GM21423 (cell line): ENCODE data around the gene SAGE1.
"Not testable (repeated sequence)": the region's sequence is repeated elsewhere in the genome, so short reads cannot be mapped to it uniquely, and the experiment has no call there.

ENCODE experiments used
- ATAC-seq: cut with Tn5 transposase; IDR thresholded peaks from one replicate; pipeline ENCODE4 v1.9.1; 2021; ENCODE audit warnings: mild to moderate bottlenecking, moderate library complexity; ENCODE audit not compliant: unreplicated experiment

SAGE1 gene

DNA sequence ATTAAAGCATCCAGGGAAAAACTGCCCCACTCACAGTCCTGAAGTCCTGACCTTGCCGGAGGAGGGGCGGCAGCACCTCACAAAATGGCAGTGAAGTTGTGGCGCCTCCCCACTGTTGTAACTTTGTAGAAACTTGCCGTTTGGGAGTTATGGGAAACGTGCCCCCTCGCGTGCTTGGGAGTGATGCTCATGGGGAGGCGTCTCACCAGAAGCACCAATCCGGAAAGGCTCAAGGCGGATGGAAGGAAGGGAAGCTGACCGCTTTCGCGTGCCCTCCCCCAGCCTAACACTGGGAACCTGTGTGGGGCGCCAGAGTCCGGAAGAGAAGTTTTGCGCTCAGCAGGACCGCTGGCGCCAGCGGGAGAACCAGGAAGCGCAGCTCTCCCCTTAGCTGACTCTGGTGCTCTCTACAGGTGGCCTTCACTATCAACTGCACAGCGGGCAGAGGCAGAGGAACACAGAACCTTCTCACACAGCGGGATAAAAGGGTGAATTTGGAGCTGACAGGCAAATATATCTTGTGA, at the start of gene SAGE1, which contains the start of gene CT45A10:
Gene SAGE1 (plus strand): TSS at position 423 of the 524 bp plus-strand sequence. CDS start 2,527 bp downstream, outside the sequence.
Gene CT45A10 (minus strand): TSS at position 151 of the 524 bp plus-strand sequence. CDS start 8,100 bp downstream, outside the sequence.
- no peak for ATAC-seq

GRCh38 chrX:135854438-135854837, 39.1 kb upstream of the SAGE1 start, which contains the start of gene CT45A8:
TSS of gene CT45A8 (minus strand) at chrX:135854538. CDS start at chrX:135850783, 3,755 bp downstream.
- ATAC-seq: not testable (repeated sequence)

DNA sequence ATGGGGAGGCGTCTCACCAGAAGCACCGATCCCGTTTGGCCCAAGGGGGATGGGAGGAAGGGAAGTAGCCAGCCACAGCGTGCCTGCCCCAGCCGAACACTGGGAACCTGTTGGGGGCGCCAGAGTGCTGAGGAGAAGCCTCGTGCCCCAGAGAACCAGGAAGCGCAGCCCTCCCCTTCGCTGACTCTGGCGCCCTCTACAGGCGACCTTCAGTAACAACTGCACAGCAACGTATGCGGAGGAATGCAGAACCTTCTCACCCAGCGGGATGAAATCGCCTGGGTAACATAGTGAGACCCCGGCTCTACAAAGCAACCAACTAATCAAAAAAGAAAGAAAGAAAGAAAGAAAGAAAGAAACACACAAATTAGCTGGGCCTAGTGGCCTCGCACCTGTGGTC, 21.8 kb upstream of the SAGE1 start, which contains the start of gene CT45A9:
Gene CT45A9 (minus strand): TSS at position 101 of the 400 bp plus-strand sequence. CDS start 3,751 bp downstream, outside the sequence.
- not testable (repeated sequence) for ATAC-seq

DNA sequence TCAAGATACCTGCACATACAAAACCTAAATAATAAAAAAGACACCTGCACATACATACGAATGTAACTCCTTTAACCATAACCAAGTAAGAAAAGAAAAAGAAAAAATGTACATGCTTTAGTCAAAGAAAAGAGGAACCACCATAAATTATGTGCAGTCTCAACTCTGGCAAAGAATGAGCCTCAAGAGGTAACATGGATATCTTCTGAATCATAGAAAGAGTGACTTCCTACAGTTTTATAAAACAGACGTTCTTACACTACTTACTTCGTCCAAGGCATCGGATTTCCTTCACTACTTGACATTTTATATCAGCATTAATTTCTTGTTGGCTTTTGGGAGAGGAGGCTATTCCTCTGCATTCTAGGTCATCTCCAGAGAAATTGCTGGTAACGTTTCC, 10.8 kb upstream of the SAGE1 start:
- ATAC-seq: not testable (repeated sequence)

- not testable (repeated sequence) for ATAC-seq
These were observed 5.3 kb upstream of the SAGE1 start for GRCh38 chrX:135888230-135888629.

DNA sequence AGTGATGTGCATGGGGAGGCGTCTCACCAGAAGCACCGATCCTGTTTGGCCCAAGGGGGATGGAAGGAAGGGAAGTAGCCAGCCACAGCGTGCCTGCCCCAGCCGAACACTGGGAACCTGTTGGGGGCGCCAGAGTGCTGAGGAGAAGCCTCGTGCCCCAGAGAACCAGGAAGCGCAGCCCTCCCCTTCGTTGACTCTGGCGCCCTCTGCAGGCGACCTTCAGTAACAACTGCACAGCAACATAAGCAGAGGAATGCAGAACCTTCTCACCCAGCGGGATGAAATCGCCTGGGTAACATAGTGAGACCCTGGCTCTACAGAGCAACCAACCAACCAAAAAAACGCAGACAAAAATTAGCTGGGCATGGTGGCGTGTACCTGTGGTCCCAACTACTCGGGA, 4.5 kb upstream of the SAGE1 start:
- ATAC-seq: not testable (repeated sequence)

DNA sequence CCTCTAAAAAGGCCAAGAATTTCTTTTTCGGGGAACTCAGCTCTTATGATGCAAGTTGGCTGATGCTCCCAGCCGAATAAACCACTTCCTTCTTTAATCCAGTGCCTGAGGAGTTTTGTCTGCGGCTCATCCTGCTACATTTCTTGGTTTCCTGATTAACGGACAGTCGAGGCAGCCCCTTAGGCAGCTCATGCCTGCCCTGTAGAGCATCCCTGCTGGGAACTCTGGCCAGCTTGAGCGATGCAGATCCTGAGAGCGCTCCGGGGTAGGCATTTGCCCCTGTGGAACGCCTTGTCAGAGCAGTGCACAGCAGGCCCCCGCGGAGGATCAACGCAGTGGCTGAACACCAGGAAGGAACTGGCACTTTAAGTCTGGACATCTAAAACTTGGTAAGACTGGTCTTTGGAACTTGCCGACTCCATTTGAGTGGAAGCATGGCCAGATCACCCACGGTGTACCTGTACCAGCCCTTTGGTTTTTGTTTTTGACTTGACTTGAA, 3.4 kb upstream of the SAGE1 start:
- no peak for ATAC-seq

GRCh38 chrX:135892781-135893180, 735 bp upstream of the SAGE1 start:
- ATAC-seq: no peak

DNA sequence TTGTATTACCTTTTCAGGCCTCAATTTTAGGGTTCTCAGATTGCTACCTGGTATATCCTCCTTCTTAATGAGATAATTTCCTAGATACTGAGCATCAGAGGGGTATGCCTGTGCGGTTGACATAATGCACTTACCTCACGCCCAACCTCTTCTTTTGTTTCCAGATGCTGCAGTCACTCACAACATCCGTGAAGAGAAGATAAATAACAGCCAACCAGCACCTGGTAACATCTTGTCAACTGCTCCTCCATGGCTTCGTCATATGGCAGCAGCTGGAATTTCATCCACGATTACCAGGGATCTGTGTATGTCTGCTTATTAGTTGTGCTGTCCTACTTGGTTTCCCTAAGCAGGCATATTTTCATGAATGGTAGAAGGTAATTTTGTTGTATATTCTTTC, 16.7 kb downstream of the SAGE1 start:
- ATAC-seq: no peak

DNA sequence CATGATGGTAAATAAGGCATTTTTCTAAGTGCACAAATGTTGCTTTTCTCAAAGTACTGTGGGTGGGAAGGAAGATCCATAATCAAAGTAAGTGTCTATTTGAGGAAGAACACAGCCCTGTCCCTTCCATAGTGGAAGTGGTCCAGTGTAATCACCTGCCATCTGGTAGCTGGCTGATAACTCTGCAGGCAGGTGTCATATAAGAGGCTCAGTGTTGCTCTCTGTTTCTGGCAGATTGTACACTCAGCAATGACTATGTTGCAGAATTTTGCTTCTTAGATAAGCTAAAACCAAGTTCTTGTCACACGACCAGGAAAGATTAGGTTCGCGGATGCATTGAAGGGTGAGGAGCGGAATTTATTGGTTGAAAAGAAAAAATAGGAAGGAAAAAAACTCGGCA, 20.9 kb downstream of the SAGE1 start:
- no peak for ATAC-seq

GRCh38 chrX:135920516-135920915, 27.0 kb downstream of the SAGE1 start:
- ATAC-seq: not testable (repeated sequence)

DNA sequence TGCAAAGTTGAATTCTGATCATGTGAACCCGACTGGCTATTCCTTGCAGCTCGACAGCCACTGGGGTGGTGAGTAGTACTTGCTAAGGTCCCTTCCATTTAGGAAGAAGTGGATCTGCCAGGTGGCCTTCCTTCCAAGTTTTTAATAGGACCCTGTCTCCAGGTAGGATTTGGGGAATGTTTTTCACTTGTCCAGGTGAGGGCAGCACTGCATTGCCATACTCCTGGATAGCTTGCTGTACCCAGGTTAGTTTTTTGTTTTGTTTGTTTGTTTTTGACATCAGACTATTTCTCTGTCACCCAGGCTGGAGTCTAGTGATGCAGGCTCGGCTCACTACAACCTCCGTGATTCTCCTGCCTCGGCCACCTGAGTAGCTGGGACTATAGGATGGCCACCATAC, 29.8 kb downstream of the SAGE1 start:
- ATAC-seq: no peak

DNA sequence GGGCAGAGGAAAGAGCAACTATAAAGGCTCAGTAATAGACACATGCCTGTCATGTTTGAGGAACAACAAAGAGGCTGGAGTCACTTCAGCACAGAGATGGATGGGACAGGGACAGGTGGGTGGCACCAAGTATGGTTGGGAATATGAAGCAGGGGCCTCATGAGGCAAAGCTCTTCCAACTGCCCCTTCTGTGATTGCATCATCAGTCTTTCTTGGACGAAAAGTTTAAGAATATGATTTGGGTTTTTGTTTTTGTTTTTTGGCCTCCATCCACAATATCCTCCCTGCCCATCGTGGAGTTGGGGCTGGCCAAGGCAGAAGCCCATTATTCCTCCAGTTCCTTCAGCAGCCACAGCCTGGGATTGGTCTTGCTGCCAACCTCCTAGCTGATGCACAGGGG, 34.4 kb downstream of the SAGE1 start:
- no peak for ATAC-seq

DNA sequence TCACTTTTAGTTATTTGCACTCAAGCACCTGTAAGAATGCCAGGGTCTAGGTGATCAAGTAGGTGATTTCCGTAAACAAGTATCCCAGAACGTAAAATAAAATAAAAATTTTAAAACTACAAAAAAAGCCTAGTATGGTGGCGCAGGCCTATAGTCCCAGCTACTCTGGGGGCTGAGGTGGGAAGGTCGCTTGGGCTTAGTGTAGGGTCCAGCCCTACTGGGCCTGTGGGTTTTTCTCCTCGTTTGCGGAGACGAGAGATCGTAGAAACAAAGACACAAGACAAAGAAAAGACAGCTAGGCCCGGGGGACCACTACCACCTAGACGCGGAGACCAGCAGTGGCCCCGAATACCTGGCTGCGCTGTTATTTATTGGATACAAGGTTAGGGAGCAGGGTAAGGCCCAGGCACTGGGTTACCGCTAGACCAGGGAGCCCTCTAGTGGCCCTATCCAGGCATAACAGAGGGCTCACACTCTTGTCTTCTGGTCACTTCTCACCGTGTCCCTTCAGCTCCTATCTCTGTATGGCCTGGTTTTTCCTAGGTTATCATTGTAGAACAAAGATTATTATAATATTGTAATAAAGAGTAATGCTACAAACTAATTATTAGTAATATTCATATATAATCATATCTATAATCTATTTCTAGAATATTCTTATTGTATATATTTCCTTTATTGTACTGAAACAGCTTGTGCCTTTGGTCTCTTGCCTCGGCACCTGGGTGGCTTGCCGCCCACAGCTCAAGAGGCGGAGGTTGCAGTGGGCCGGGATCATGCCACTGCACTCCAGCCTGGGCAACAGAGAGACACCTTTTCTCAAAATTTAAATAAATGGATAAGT, 38.4 kb downstream of the SAGE1 start:
- ATAC-seq: no peak

GRCh38 chrX:135944486-135944885, 51.0 kb downstream of the SAGE1 start:
- no peak for ATAC-seq

DNA sequence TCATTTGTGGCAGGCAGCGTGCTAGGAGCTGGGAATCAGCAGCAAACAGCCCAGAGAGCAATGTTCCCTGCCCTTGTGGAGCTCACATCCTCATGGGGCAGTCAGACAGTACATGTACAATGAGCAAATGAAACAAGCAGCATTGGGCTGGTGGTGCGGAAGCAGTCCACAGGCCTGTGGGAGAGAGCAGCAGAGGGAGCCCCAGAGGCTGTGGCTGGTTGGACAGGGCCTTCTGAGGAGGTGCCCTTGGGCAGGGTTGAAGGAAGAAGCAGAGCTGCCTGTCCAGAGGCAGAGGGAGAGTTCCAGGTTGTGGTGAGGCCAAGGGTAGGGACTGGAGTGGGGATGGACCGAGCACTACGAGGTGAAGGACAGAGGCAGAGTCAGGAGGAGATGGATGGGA, 57.8 kb downstream of the SAGE1 start:
- no peak for ATAC-seq
